IMR-90 (cell line): ENCODE measurements around the gene NDST1. TPM values are rescaled to one million over a fixed set of nuclear protein-coding genes. Genes with fewer than 3 reads are reported as not detected.

Experiments
- ATAC-seq: fragments of 200-7000 bp; cut with Tn5 transposase; 2 replicates; pipeline ENCODE4 v1.9.1; 2020; ENCODE audit warnings: low read depth, mild to moderate bottlenecking, moderate library complexity
- BruUV-seq: library from RNA; stranded (reverse); fragments of 400-500 nt; replicated peaks from 2 replicates; lab custom pipeline; 2021; lab: Mats Ljungman, UMichigan
- CTCF ChIA-PET: fragments of 300-600 bp; formaldehyde crosslinking; extraction: SDS; loops from one replicate; lab custom pipeline; 2021; ENCODE audit warnings: antibody characterized with exemption; lab: Yijun Ruan, JAX
- POLR2A ChIA-PET: fragments of 300-600 bp; sonication (Branson Sonifier 250); formaldehyde crosslinking; loops from one replicate; lab custom pipeline; 2022; ENCODE audit warnings: antibody characterized with exemption; ENCODE audit not compliant: unreplicated experiment; lab: Charles Lee
- DNase-seq: peaks from one replicate; pipeline ENCODE4 v3.0.0; 2013
- H2AFZ ChIP-seq: replicated peaks from 2 replicates; pipeline ENCODE3; 2013; ENCODE audit warnings: low read length, mild to moderate bottlenecking; ENCODE audit not compliant: poor library complexity
- H2AK5ac ChIP-seq: 2 replicates; pipeline ENCODE4 v1.6.1; 2013; ENCODE audit warnings: low read depth, low read length, inconsistent platforms
- H2AK9ac ChIP-seq: replicated peaks from 2 replicates; pipeline ENCODE3; 2013; ENCODE audit warnings: mild to moderate bottlenecking, low read depth, low read length, moderate library complexity; ENCODE audit not compliant: poor library complexity
- H2BK120ac ChIP-seq: 2 replicates; pipeline ENCODE4 v1.6.1; 2013; ENCODE audit warnings: low read depth, low read length, inconsistent platforms
- H2BK15ac ChIP-seq: 3 replicates; pipeline ENCODE4 v1.6.1; 2013; ENCODE audit warnings: low read depth, low read length, inconsistent platforms
- H2BK20ac ChIP-seq: 2 replicates; pipeline ENCODE4 v1.6.1; 2013; ENCODE audit warnings: low read depth, mild to moderate bottlenecking, inconsistent platforms, low read length, moderate library complexity
- H2BK5ac ChIP-seq: 2 replicates; pipeline ENCODE4 v1.6.1; 2013; ENCODE audit warnings: mild to moderate bottlenecking, low read depth, low read length, inconsistent platforms; ENCODE audit not compliant: poor library complexity, severe bottlenecking
- H3K14ac ChIP-seq: replicated peaks from 2 replicates; pipeline ENCODE4 v1.6.1; 2013; ENCODE audit warnings: low read depth, low read length, inconsistent platforms
- H3K18ac ChIP-seq: 2 replicates; pipeline ENCODE4 v1.6.1; 2013; ENCODE audit warnings: low read depth, low read length, control low read depth
- H3K23ac ChIP-seq: 2 replicates; pipeline ENCODE4 v1.6.1; 2013; ENCODE audit warnings: low read depth, low read length, inconsistent platforms
- H3K27ac ChIP-seq: 2 replicates; pipeline ENCODE4 v1.5.1; 2013; ENCODE audit warnings: mild to moderate bottlenecking, control low read depth, low read length; ENCODE audit not compliant: insufficient read depth
- H3K27me3 ChIP-seq: 2 replicates; pipeline ENCODE4 v1.6.1; 2013; ENCODE audit warnings: low read length; ENCODE audit not compliant: control insufficient read depth, insufficient read depth
- H3K36me3 ChIP-seq: 2 replicates; pipeline ENCODE4 v1.6.1; 2013; ENCODE audit warnings: low read length, mixed read lengths; ENCODE audit not compliant: control insufficient read depth, insufficient read depth
- H3K4ac ChIP-seq: 2 replicates; pipeline ENCODE4 v1.6.1; 2013; ENCODE audit warnings: low read depth, low read length, inconsistent platforms
- H3K4me1 ChIP-seq: 2 replicates; pipeline ENCODE4 v1.6.1; 2013; ENCODE audit warnings: low read length, mixed read lengths; ENCODE audit not compliant: control insufficient read depth, insufficient read depth
- H3K4me2 ChIP-seq: 2 replicates; pipeline ENCODE4 v1.6.1; 2013; ENCODE audit warnings: low read depth, mild to moderate bottlenecking, control low read depth, low read length, moderate library complexity
- H3K4me3 ChIP-seq: 2 replicates; pipeline ENCODE4 v1.5.1; 2013; ENCODE audit warnings: low read depth, mild to moderate bottlenecking, control low read depth, low read length, moderate library complexity; ENCODE audit not compliant: insufficient read depth
- H3K56ac ChIP-seq: 2 replicates; pipeline ENCODE4 v1.6.1; 2013; ENCODE audit warnings: low read length, inconsistent platforms; ENCODE audit not compliant: insufficient read depth; ENCODE audit errors: extremely low read depth
- H3K79me1 ChIP-seq, 2 experiments: 2 replicates each; pipeline ENCODE4 v1.6.1; 2013; ENCODE audit warnings: low read length in 2 of 2, inconsistent platforms in 1 of 2, low read depth in 1 of 2
- H3K9ac ChIP-seq: 2 replicates; pipeline ENCODE4 v1.6.1; 2013; ENCODE audit warnings: low read depth, low read length, control low read depth
- H3K9me1 ChIP-seq: 2 replicates; pipeline ENCODE4 v1.6.1; 2013; ENCODE audit warnings: low read length, inconsistent platforms; ENCODE audit not compliant: insufficient read depth
- H3K9me3 ChIP-seq: 2 replicates; pipeline ENCODE4 v1.6.1; 2013; ENCODE audit warnings: low read length; ENCODE audit not compliant: control insufficient read depth, insufficient read depth
- H4K20me1 ChIP-seq: 2 replicates; pipeline ENCODE4 v1.6.1; 2013; ENCODE audit warnings: low read length, inconsistent platforms; ENCODE audit not compliant: insufficient read depth
- H4K5ac ChIP-seq: 2 replicates; pipeline ENCODE4 v1.6.1; 2013; ENCODE audit warnings: mild to moderate bottlenecking, low read depth, low read length, control low read depth
- H4K8ac ChIP-seq, 2 experiments: 2 replicates each; pipeline ENCODE4 v1.6.1; 2013; ENCODE audit warnings: low read depth in 2 of 2, low read length in 2 of 2, control low read depth in 1 of 2, inconsistent platforms in 1 of 2
- H4K91ac ChIP-seq: 2 replicates; pipeline ENCODE4 v1.6.1; 2013; ENCODE audit warnings: low read depth, low read length, inconsistent platforms; ENCODE audit not compliant: insufficient read depth
- CEBPB ChIP-seq: IDR thresholded peaks from 2 replicates; pipeline ENCODE4 v1.6.1; 2012; ENCODE audit warnings: low read depth, low read length, improper control_type of control experiment
- MAFK ChIP-seq: IDR thresholded peaks from 2 replicates; pipeline ENCODE4 v1.6.1; 2012; ENCODE audit warnings: low read depth, low read length, improper control_type of control experiment
- RAD21 ChIP-seq: IDR thresholded peaks from 2 replicates; pipeline ENCODE4 v1.6.1; 2012; ENCODE audit warnings: low read length, improper control_type of control experiment
- SMC3 ChIP-seq: fragments of 150-350 bp; IDR thresholded peaks from 2 replicates; pipeline ENCODE4 v1.6.1; 2016; ENCODE audit warnings: low read depth, mild to moderate bottlenecking, antibody characterized with exemption, low read length, moderate library complexity
- WGBS, 2 experiments: methylation state at CpG; one replicate each; pipeline versions ENCODE4 v1.1.5 to v1.1.7; 2013; ENCODE audit warnings: missing lambda C conversion rate in 2 of 2; ENCODE audit not compliant: insufficient read length in 1 of 2; ENCODE audit errors: extremely low coverage in 2 of 2; 5-methylcytosine and 5-hydroxymethylcytosine counted together
- dilution Hi-C: fragments of 300-500 bp; cut with HindIII; formaldehyde crosslinking; loops from one replicate; pipeline ENCODE4 v1.14.3; 2018; ENCODE audit warnings: low sequenced_read_pairs; ENCODE audit not compliant: unreplicated experiment
- in situ Hi-C: fragments of 300-500 bp; cut with MboI; formaldehyde crosslinking; loops from 3 replicates; pipeline ENCODE4 v1.14.3; 2019; ENCODE audit warnings: low sequenced_read_pairs, inconsistent platforms, mixed read lengths
- intact Hi-C: fragments of 100-400 bp; cut with micrococcal nuclease; formaldehyde crosslinking; loops from 2 replicates; pipeline ENCODE4 v1.10.0; 2022
- polyA plus RNA-seq, 3 experiments: library from polyadenylated mRNA; depleted of rRNA; stranded (reverse); fragments of >200 nt; gene quantifications; 2 replicates each; pipeline ENCODE4 v1.2.3, GENCODE V29; 2012; ENCODE audit warnings: low replicate concordance in 1 of 3
- total RNA-seq: library from RNA; depleted of rRNA; stranded (reverse); fragments of >200 nt; gene quantifications from 2 replicates; pipeline ENCODE4 v1.2.3, GENCODE V29; 2012
- TF ChIP-seq, protein P1 (sequence below): conservative IDR thresholded peaks from 2 replicates; pipeline ENCODE4 v1.5.1; 2012; ENCODE audit warnings: mild to moderate bottlenecking, low read depth, low read length, improper control_type of control experiment

The NDST1 gene
- total and polyA plus RNA-seq, 2 of the 4 experiments (the other 2 are of a cell fraction) = 30.5 to 80.4 TPM

DNA sequence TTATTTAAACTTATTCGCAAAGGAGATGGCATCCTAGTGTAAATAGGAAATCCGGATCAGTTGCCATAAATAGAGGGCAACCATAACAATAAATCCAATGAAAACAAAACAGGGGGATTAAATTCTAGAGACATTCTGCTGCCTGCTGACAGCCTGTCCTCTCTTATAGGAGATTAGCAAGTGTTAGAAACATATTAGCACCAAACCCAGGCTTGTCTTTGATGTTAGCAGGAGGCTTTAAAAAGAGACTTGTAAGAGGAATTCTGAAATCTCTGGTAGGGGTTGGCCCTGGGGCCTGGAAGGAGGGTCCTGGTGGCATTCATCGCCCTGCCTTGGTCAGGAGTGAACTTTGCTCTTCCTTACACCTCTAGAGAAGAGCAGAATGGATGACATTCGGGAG, 21.6 kb downstream of the NDST1 start:
- Histone ChIP-seq H2BK120ac (no peak overlapping the region), H2AFZ (no peak overlapping the region), H3K9me3 (no peaks in the 10 kb centered on the region), H3K23ac (no peak overlapping the region), H2BK15ac (no peak overlapping the region), H3K4me2 (no peak overlapping the region), H3K9me1 (peaks cover 22% of the 10 kb centered on the region), H3K27ac (no peak overlapping the region), H2AK5ac (no peak overlapping the region), H2BK5ac (no peak overlapping the region), H3K14ac (no peak overlapping the region), H3K9ac (no peak overlapping the region), H3K56ac (no peak overlapping the region), H2AK9ac (no peak overlapping the region), H4K20me1 (peaks cover 66% of the 10 kb centered on the region), H3K4me3 (no peak overlapping the region), H4K8ac (no peak overlapping the region), H4K91ac (no peak overlapping the region), H3K18ac (no peak overlapping the region), H4K5ac (no peak overlapping the region), H2BK20ac (no peak overlapping the region), H3K27me3 (no peaks in the 10 kb centered on the region), H3K4me1 (peaks cover 20% of the 10 kb centered on the region), H3K36me3 (peaks cover 45% of the 10 kb centered on the region), H3K4ac (no peak overlapping the region), H3K79me1 (peaks cover 42 to 92% of the 10 kb centered on the region in 2 experiments)
- in situ Hi-C loops = no loop called here
- CTCF ChIA-PET = no interaction called here
- intact Hi-C loops = no loop called here
- dilution Hi-C loops = no loop called here
- POLR2A ChIA-PET = interaction anchor here (1.0 kb wide), 1 partner anchor 80 kb away, joined by 3 read pairs; the partner anchor contains the start of gene RPS14
- TF ChIP-seq SMC3 = no peak
- TF ChIP-seq, protein P1, sequence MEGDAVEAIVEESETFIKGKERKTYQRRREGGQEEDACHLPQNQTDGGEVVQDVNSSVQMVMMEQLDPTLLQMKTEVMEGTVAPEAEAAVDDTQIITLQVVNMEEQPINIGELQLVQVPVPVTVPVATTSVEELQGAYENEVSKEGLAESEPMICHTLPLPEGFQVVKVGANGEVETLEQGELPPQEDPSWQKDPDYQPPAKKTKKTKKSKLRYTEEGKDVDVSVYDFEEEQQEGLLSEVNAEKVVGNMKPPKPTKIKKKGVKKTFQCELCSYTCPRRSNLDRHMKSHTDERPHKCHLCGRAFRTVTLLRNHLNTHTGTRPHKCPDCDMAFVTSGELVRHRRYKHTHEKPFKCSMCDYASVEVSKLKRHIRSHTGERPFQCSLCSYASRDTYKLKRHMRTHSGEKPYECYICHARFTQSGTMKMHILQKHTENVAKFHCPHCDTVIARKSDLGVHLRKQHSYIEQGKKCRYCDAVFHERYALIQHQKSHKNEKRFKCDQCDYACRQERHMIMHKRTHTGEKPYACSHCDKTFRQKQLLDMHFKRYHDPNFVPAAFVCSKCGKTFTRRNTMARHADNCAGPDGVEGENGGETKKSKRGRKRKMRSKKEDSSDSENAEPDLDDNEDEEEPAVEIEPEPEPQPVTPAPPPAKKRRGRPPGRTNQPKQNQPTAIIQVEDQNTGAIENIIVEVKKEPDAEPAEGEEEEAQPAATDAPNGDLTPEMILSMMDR = no peak
- no peak for TF ChIP-seq RAD21
- no peak for TF ChIP-seq CEBPB
- TF ChIP-seq MAFK = no peak
- ATAC-seq (no peak), DNase-seq (no peak)
- no CpG with 5 or more reads among the region's 4 CpGs for WGBS, 2 experiments
- no TSS peak for BruUV-seq
